GM18517 (cell line): ENCODE data around the gene EXO1.
"Not testable (repeated sequence)": the region's sequence is repeated elsewhere in the genome, so short reads cannot be mapped to it uniquely, and the experiment has no call there.

Experiments used
- ATAC-seq: cut with Tn5 transposase; IDR thresholded peaks from one replicate; pipeline ENCODE4 v1.9.1; 2021; ENCODE audit warnings: mild to moderate bottlenecking, moderate library complexity; ENCODE audit not compliant: unreplicated experiment

Gene EXO1

GRCh38 chr1:241847796-241848685 is at the start of gene EXO1:
EXO1 (plus strand) TSS chr1:241848204; CDS start chr1:241850426, 2,222 bp downstream.
- ATAC-seq: peak; percentile 98

- ATAC-seq: no peak
These were observed 48.6 kb upstream of the EXO1 start for GRCh38 chr1:241799416-241799815.

GRCh38 chr1:241800640-241801039 is 47.4 kb upstream of the EXO1 start:
- ATAC-seq: no peak

GRCh38 chr1:241802863-241803262 is 45.1 kb upstream of the EXO1 start:
- ATAC-seq: no peak

GRCh38 chr1:241804706-241805105 is 43.3 kb upstream of the EXO1 start:
- ATAC-seq: not testable (repeated sequence)

- ATAC-seq: no peak
These were observed 39.7 kb upstream of the EXO1 start for GRCh38 chr1:241808265-241808664.

GRCh38 chr1:241810769-241811405 is 37.1 kb upstream of the EXO1 start:
- no peak for ATAC-seq

GRCh38 chr1:241813768-241814320 is 34.2 kb upstream of the EXO1 start:
- no peak for ATAC-seq

GRCh38 chr1:241816008-241816407 is 32.0 kb upstream of the EXO1 start:
- ATAC-seq: no peak

- no peak for ATAC-seq
These were observed 30.6 kb upstream of the EXO1 start for GRCh38 chr1:241817331-241817792.

- ATAC-seq: no peak
These were observed 29.9 kb upstream of the EXO1 start for GRCh38 chr1:241817956-241818612.

- no peak for ATAC-seq
These were observed 28.6 kb upstream of the EXO1 start for GRCh38 chr1:241819340-241819866.

- no peak for ATAC-seq
These were observed 26.6 kb upstream of the EXO1 start for GRCh38 chr1:241821363-241821762.

- ATAC-seq: no peak
These were observed 25.2 kb upstream of the EXO1 start for GRCh38 chr1:241822846-241823245.

GRCh38 chr1:241823925-241824324 is 24.1 kb upstream of the EXO1 start:
- ATAC-seq: no peak

GRCh38 chr1:241825581-241825980 is 22.4 kb upstream of the EXO1 start:
- no peak for ATAC-seq

- not testable (repeated sequence) for ATAC-seq
These were observed 21.4 kb upstream of the EXO1 start for GRCh38 chr1:241826613-241827012.

- no peak for ATAC-seq
These were observed 20.7 kb upstream of the EXO1 start for GRCh38 chr1:241827264-241827663.

GRCh38 chr1:241828463-241829021 is 19.5 kb upstream of the EXO1 start:
- no peak for ATAC-seq

- ATAC-seq: no peak
These were observed 18.5 kb upstream of the EXO1 start for GRCh38 chr1:241829468-241829867.
